HG03354 (cell line): ENCODE results near the gene TNFRSF8.

Experiments
- ATAC-seq: cut with Tn5 transposase; IDR thresholded peaks from one replicate; pipeline ENCODE4 v1.9.1; 2021; ENCODE audit warnings: mild to moderate bottlenecking; ENCODE audit not compliant: unreplicated experiment, poor library complexity, severe bottlenecking

TNFRSF8 gene

GRCh38 chr1:12135612-12136011 is 72.5 kb downstream of the TNFRSF8 start:
- ATAC-seq = no peak

GRCh38 chr1:12136916-12137610 is 74.0 kb downstream of the TNFRSF8 start:
- no peak for ATAC-seq

- ATAC-seq = no peak
Measured at GRCh38 chr1:12138196-12139168, 75.4 kb downstream of the TNFRSF8 start.

GRCh38 chr1:12140016-12140415 is 76.9 kb downstream of the TNFRSF8 start:
- no peak for ATAC-seq

- no peak for ATAC-seq
Measured at GRCh38 chr1:12140515-12141162, 77.5 kb downstream of the TNFRSF8 start.

GRCh38 chr1:12141163-12141850 is 78.2 kb downstream of the TNFRSF8 start:
- ATAC-seq = no peak

GRCh38 chr1:12142141-12142823 is 79.2 kb downstream of the TNFRSF8 start:
- ATAC-seq = no peak

- no peak for ATAC-seq
Measured at GRCh38 chr1:12142891-12143630, 80.0 kb downstream of the TNFRSF8 start.

- no peak for ATAC-seq
Measured at GRCh38 chr1:12143631-12144155, 80.6 kb downstream of the TNFRSF8 start.

GRCh38 chr1:12144236-12144635 is 81.1 kb downstream of the TNFRSF8 start:
- no peak for ATAC-seq

- ATAC-seq = no peak
Measured at GRCh38 chr1:12144969-12145368, 81.9 kb downstream of the TNFRSF8 start.

GRCh38 chr1:12145616-12146342 is 82.7 kb downstream of the TNFRSF8 start:
- ATAC-seq = no peak

- no peak for ATAC-seq
Measured at GRCh38 chr1:12146343-12147112, 83.4 kb downstream of the TNFRSF8 start.

GRCh38 chr1:12147201-12147701 is 84.1 kb downstream of the TNFRSF8 start:
- no peak for ATAC-seq

GRCh38 chr1:12148160-12148957 is 85.3 kb downstream of the TNFRSF8 start:
- ATAC-seq = no peak
